Thoracic aorta (tissue), 2 donors: ENCODE measurements around the gene ELOVL6. TPM values are rescaled to one million over a fixed set of nuclear protein-coding genes. Genes with fewer than 3 reads are reported as not detected.

ENCODE experiments used
- ATAC-seq: fragments of 150-250 bp; one replicate; pipeline ENCODE4 v1.8.0; 2017; ENCODE audit warnings: low read depth; ENCODE audit not compliant: insufficient number of reproducible peaks, low FRiP score
- DNase-seq: peaks from one replicate; pipeline ENCODE4 v3.0.0-alpha.2; 2020; ENCODE audit warnings: low spot score
- H3K27ac ChIP-seq, 2 donors: fragments of 200-600 bp; sonication (generic); 1 replicate in 1 of 2; 2 replicates in 1 of 2; pipeline ENCODE4 v1.5.1; 2016; ENCODE audit warnings: mild to moderate bottlenecking in 2 of 2, moderate library complexity in 2 of 2
- H3K27me3 ChIP-seq: fragments of 200-600 bp; sonication (generic); replicated peaks from 2 replicates; pipeline ENCODE4 v1.6.0; 2016; ENCODE audit warnings: mild to moderate bottlenecking; ENCODE audit not compliant: insufficient read depth
- H3K36me3 ChIP-seq: fragments of 200-600 bp; sonication (generic); one replicate; pipeline ENCODE4 v1.5.1; 2016
- H3K4me1 ChIP-seq, 2 donors: fragments of 200-600 bp; sonication (generic); 1 replicate in 1 of 2; 2 replicates in 1 of 2; pipeline versions ENCODE4 v1.5.1 to v1.6.0; 2016; ENCODE audit warnings: low read depth in 2 of 2, mild to moderate bottlenecking in 1 of 2; ENCODE audit not compliant: control insufficient read depth in 1 of 2
- H3K4me3 ChIP-seq: fragments of 200-600 bp; sonication (generic); 2 replicates; pipeline ENCODE4 v1.5.1; 2016; ENCODE audit warnings: mild to moderate bottlenecking
- H3K9me3 ChIP-seq: fragments of 200-600 bp; sonication (generic); 2 replicates; pipeline ENCODE4 v1.5.1; 2016
- CTCF ChIP-seq: fragments of 200-600 bp; sonication (generic); IDR thresholded peaks from one replicate; pipeline ENCODE4 v1.5.1; 2019; ENCODE audit warnings: antibody characterized with exemption
- total RNA-seq, 2 donors: library from RNA; depleted of rRNA; stranded (reverse); fragments of >200 nt; gene quantifications; one replicate each; pipeline versions ENCODE4 v1.1.0 to v1.2.3, GENCODE V29; 2016

The ELOVL6 gene
- total RNA-seq, 2 donors from 2014 or later: 1.5 to 2.7 TPM

- Histone ChIP-seq H3K27ac (no peak overlapping the region), H3K9me3 (no peaks in the 10 kb centered on the region), H3K4me1 (no peaks in the 10 kb centered on the region), H3K27me3 (no peaks in the 10 kb centered on the region), H3K4me3 (no peak overlapping the region), H3K36me3 (no peaks in the 10 kb centered on the region)
- DNase-seq (no peak), ATAC-seq (no peak)
- TF ChIP-seq CTCF: no peak
Measured at GRCh38 chr4:110074570-110074969, 123.8 kb downstream of the ELOVL6 start.

GRCh38 chr4:110073053-110073845 is 125.2 kb downstream of the ELOVL6 start:
- ATAC-seq: no peak
- TF ChIP-seq CTCF: no peak
- no peak for DNase-seq
- H3K9me3 ChIP-seq: no peaks in the 10 kb centered on the region
- H3K27ac ChIP-seq: no peak overlapping the region
- no peaks in the 10 kb centered on the region for H3K4me1 ChIP-seq
- no peak overlapping the region for H3K4me3 ChIP-seq
- no peaks in the 10 kb centered on the region for H3K27me3 ChIP-seq
- H3K36me3 ChIP-seq: no peaks in the 10 kb centered on the region

- Histone ChIP-seq H3K4me1 (no peaks in the 10 kb centered on the region), H3K4me3 (no peak overlapping the region), H3K9me3 (no peaks in the 10 kb centered on the region), H3K27me3 (no peaks in the 10 kb centered on the region), H3K27ac (no peak overlapping the region), H3K36me3 (no peaks in the 10 kb centered on the region)
- DNase-seq: no peak
- no peak for TF ChIP-seq CTCF
- no peak for ATAC-seq
Measured at GRCh38 chr4:110071466-110071865, 126.9 kb downstream of the ELOVL6 start.

- no peaks in the 10 kb centered on the region for H3K36me3 ChIP-seq
- H3K27me3 ChIP-seq: no peaks in the 10 kb centered on the region
- H3K4me3 ChIP-seq: no peak overlapping the region
- TF ChIP-seq CTCF: no peak
- no peak for DNase-seq
- H3K9me3 ChIP-seq: no peaks in the 10 kb centered on the region
- H3K4me1 ChIP-seq: no peaks in the 10 kb centered on the region
- ATAC-seq: no peak
- H3K27ac ChIP-seq: no peak overlapping the region
Measured at GRCh38 chr4:110068248-110068647, 130.2 kb downstream of the ELOVL6 start.

GRCh38 chr4:110064934-110065333 is 133.5 kb downstream of the ELOVL6 start:
- Histone ChIP-seq H3K27me3 (no peaks in the 10 kb centered on the region), H3K4me1 (no peaks in the 10 kb centered on the region), H3K9me3 (no peaks in the 10 kb centered on the region), H3K36me3 (no peaks in the 10 kb centered on the region), H3K4me3 (no peak overlapping the region), H3K27ac (no peak overlapping the region)
- DNase-seq (no peak), ATAC-seq (no peak)
- TF ChIP-seq CTCF: no peak
